ENCODE results near the gene TCFL5.

Gene TCFL5

GRCh38 chr20:62895539-62895938 lies 33.9 kb upstream of the TCFL5 start:
- Histone ChIP-seq H3K4me3 (ENCODE audit: insufficient read depth, low read depth, low read length, poor library complexity, severe bottlenecking) (no peak overlapping the region), H3K27ac (ENCODE audit: insufficient read depth, low read length, poor library complexity, severe bottlenecking) (no peak overlapping the region), H3K36me3 (ENCODE audit: control insufficient read depth, insufficient read depth, low read length) (peaks cover 54% of the 10 kb centered on the region), H3K9me3 (ENCODE audit: control insufficient read depth, low read length) (no peaks in the 10 kb centered on the region), H3K4me1 (ENCODE audit: control insufficient read depth, insufficient read depth, low read length, poor library complexity, severe bottlenecking) (peaks cover 22% of the 10 kb centered on the region), H3K27me3 (replicated peaks; ENCODE audit: control insufficient read depth, insufficient read depth, low read length, poor library complexity, severe bottlenecking) (no peaks in the 10 kb centered on the region)
- no peak for DNase-seq

- peaks cover 67% of the 10 kb centered on the region for H3K36me3 ChIP-seq (ENCODE audit: control insufficient read depth, insufficient read depth, low read length)
- peaks cover 11% of the 10 kb centered on the region for H3K4me1 ChIP-seq (ENCODE audit: control insufficient read depth, insufficient read depth, low read length, poor library complexity, severe bottlenecking)
- no peak overlapping the region for H3K4me3 ChIP-seq (ENCODE audit: insufficient read depth, low read depth, low read length, poor library complexity, severe bottlenecking)
- no peaks in the 10 kb centered on the region for H3K27me3 ChIP-seq (replicated peaks; ENCODE audit: control insufficient read depth, insufficient read depth, low read length, poor library complexity, severe bottlenecking)
- H3K9me3 ChIP-seq (ENCODE audit: control insufficient read depth, low read length): no peaks in the 10 kb centered on the region
- no peak for DNase-seq
- H3K27ac ChIP-seq (ENCODE audit: insufficient read depth, low read length, poor library complexity, severe bottlenecking): no peak overlapping the region
These were observed 32.6 kb upstream of the TCFL5 start for GRCh38 chr20:62894261-62894660.

GRCh38 chr20:62893700-62894099 lies 32.1 kb upstream of the TCFL5 start:
- Histone ChIP-seq H3K4me3 (ENCODE audit: insufficient read depth, low read depth, low read length, poor library complexity, severe bottlenecking) (no peak overlapping the region), H3K27me3 (replicated peaks; ENCODE audit: control insufficient read depth, insufficient read depth, low read length, poor library complexity, severe bottlenecking) (no peaks in the 10 kb centered on the region), H3K36me3 (ENCODE audit: control insufficient read depth, insufficient read depth, low read length) (peaks cover 73% of the 10 kb centered on the region), H3K4me1 (ENCODE audit: control insufficient read depth, insufficient read depth, low read length, poor library complexity, severe bottlenecking) (peaks cover 7% of the 10 kb centered on the region), H3K9me3 (ENCODE audit: control insufficient read depth, low read length) (no peaks in the 10 kb centered on the region), H3K27ac (ENCODE audit: insufficient read depth, low read length, poor library complexity, severe bottlenecking) (no peak overlapping the region)
- DNase-seq: no peak

GRCh38 chr20:62892348-62893304 lies 31.0 kb upstream of the TCFL5 start:
- no peak for DNase-seq
- H3K9me3 ChIP-seq (ENCODE audit: control insufficient read depth, low read length): no peaks in the 10 kb centered on the region
- H3K27ac ChIP-seq (ENCODE audit: insufficient read depth, low read length, poor library complexity, severe bottlenecking): no peak overlapping the region
- no peaks in the 10 kb centered on the region for H3K27me3 ChIP-seq (replicated peaks; ENCODE audit: control insufficient read depth, insufficient read depth, low read length, poor library complexity, severe bottlenecking)
- H3K36me3 ChIP-seq (ENCODE audit: control insufficient read depth, insufficient read depth, low read length): peaks cover 83% of the 10 kb centered on the region
- no peak overlapping the region for H3K4me3 ChIP-seq (ENCODE audit: insufficient read depth, low read depth, low read length, poor library complexity, severe bottlenecking)
- H3K4me1 ChIP-seq (ENCODE audit: control insufficient read depth, insufficient read depth, low read length, poor library complexity, severe bottlenecking): peaks cover 7% of the 10 kb centered on the region

- Histone ChIP-seq H3K27ac (ENCODE audit: insufficient read depth, low read length, poor library complexity, severe bottlenecking) (peak overlapping the region; percentile 27), H3K9me3 (ENCODE audit: control insufficient read depth, low read length) (no peaks in the 10 kb centered on the region), H3K36me3 (ENCODE audit: control insufficient read depth, insufficient read depth, low read length) (peaks cover 97% of the 10 kb centered on the region), H3K4me1 (ENCODE audit: control insufficient read depth, insufficient read depth, low read length, poor library complexity, severe bottlenecking) (peaks cover 7% of the 10 kb centered on the region), H3K27me3 (replicated peaks; ENCODE audit: control insufficient read depth, insufficient read depth, low read length, poor library complexity, severe bottlenecking) (no peaks in the 10 kb centered on the region), H3K4me3 (ENCODE audit: insufficient read depth, low read depth, low read length, poor library complexity, severe bottlenecking) (no peak overlapping the region)
- no peak for DNase-seq
These were observed 29.5 kb upstream of the TCFL5 start for GRCh38 chr20:62891111-62891510.

GRCh38 chr20:62890444-62890843 lies 28.8 kb upstream of the TCFL5 start:
- no peak for DNase-seq
- peaks cover 7% of the 10 kb centered on the region for H3K4me1 ChIP-seq (ENCODE audit: control insufficient read depth, insufficient read depth, low read length, poor library complexity, severe bottlenecking)
- peaks cover 96% of the 10 kb centered on the region for H3K36me3 ChIP-seq (ENCODE audit: control insufficient read depth, insufficient read depth, low read length)
- H3K27me3 ChIP-seq (replicated peaks; ENCODE audit: control insufficient read depth, insufficient read depth, low read length, poor library complexity, severe bottlenecking): no peaks in the 10 kb centered on the region
- H3K4me3 ChIP-seq (ENCODE audit: insufficient read depth, low read depth, low read length, poor library complexity, severe bottlenecking): no peak overlapping the region
- H3K9me3 ChIP-seq (ENCODE audit: control insufficient read depth, low read length): no peaks in the 10 kb centered on the region
- no peak overlapping the region for H3K27ac ChIP-seq (ENCODE audit: insufficient read depth, low read length, poor library complexity, severe bottlenecking)

GRCh38 chr20:62889871-62890270 lies 28.2 kb upstream of the TCFL5 start:
- no peaks in the 10 kb centered on the region for H3K9me3 ChIP-seq (ENCODE audit: control insufficient read depth, low read length)
- peaks cover 7% of the 10 kb centered on the region for H3K4me1 ChIP-seq (ENCODE audit: control insufficient read depth, insufficient read depth, low read length, poor library complexity, severe bottlenecking)
- no peak overlapping the region for H3K4me3 ChIP-seq (ENCODE audit: insufficient read depth, low read depth, low read length, poor library complexity, severe bottlenecking)
- no peaks in the 10 kb centered on the region for H3K27me3 ChIP-seq (replicated peaks; ENCODE audit: control insufficient read depth, insufficient read depth, low read length, poor library complexity, severe bottlenecking)
- no peak for DNase-seq
- no peak overlapping the region for H3K27ac ChIP-seq (ENCODE audit: insufficient read depth, low read length, poor library complexity, severe bottlenecking)
- H3K36me3 ChIP-seq (ENCODE audit: control insufficient read depth, insufficient read depth, low read length): peaks cover 91% of the 10 kb centered on the region

- no peak for DNase-seq
- Histone ChIP-seq H3K27me3 (replicated peaks; ENCODE audit: control insufficient read depth, insufficient read depth, low read length, poor library complexity, severe bottlenecking) (no peaks in the 10 kb centered on the region), H3K27ac (ENCODE audit: insufficient read depth, low read length, poor library complexity, severe bottlenecking) (no peak overlapping the region), H3K36me3 (ENCODE audit: control insufficient read depth, insufficient read depth, low read length) (peaks cover 86% of the 10 kb centered on the region), H3K4me3 (ENCODE audit: insufficient read depth, low read depth, low read length, poor library complexity, severe bottlenecking) (no peak overlapping the region), H3K4me1 (ENCODE audit: control insufficient read depth, insufficient read depth, low read length, poor library complexity, severe bottlenecking) (peaks cover 7% of the 10 kb centered on the region), H3K9me3 (ENCODE audit: control insufficient read depth, low read length) (no peaks in the 10 kb centered on the region)
These were observed 27.8 kb upstream of the TCFL5 start for GRCh38 chr20:62889411-62889810.

GRCh38 chr20:62888910-62889309 lies 27.3 kb upstream of the TCFL5 start:
- no peaks in the 10 kb centered on the region for H3K27me3 ChIP-seq (replicated peaks; ENCODE audit: control insufficient read depth, insufficient read depth, low read length, poor library complexity, severe bottlenecking)

GRCh38 chr20:62888406-62888805 lies 26.8 kb upstream of the TCFL5 start:
- Histone ChIP-seq H3K9me3 (ENCODE audit: control insufficient read depth, low read length) (no peaks in the 10 kb centered on the region), H3K27me3 (replicated peaks; ENCODE audit: control insufficient read depth, insufficient read depth, low read length, poor library complexity, severe bottlenecking) (no peaks in the 10 kb centered on the region), H3K27ac (ENCODE audit: insufficient read depth, low read length, poor library complexity, severe bottlenecking) (no peak overlapping the region), H3K4me1 (ENCODE audit: control insufficient read depth, insufficient read depth, low read length, poor library complexity, severe bottlenecking) (peaks cover 7% of the 10 kb centered on the region), H3K4me3 (ENCODE audit: insufficient read depth, low read depth, low read length, poor library complexity, severe bottlenecking) (no peak overlapping the region), H3K36me3 (ENCODE audit: control insufficient read depth, insufficient read depth, low read length) (peaks cover 76% of the 10 kb centered on the region)
- DNase-seq: no peak

More at GRCh38 chr20:62888910-62889309, 27.3 kb upstream of the TCFL5 start:
- Histone ChIP-seq H3K4me1 (ENCODE audit: control insufficient read depth, insufficient read depth, low read length, poor library complexity, severe bottlenecking) (peaks cover 7% of the 10 kb centered on the region), H3K36me3 (ENCODE audit: control insufficient read depth, insufficient read depth, low read length) (peaks cover 81% of the 10 kb centered on the region), H3K9me3 (ENCODE audit: control insufficient read depth, low read length) (no peaks in the 10 kb centered on the region), H3K4me3 (ENCODE audit: insufficient read depth, low read depth, low read length, poor library complexity, severe bottlenecking) (no peak overlapping the region), H3K27ac (ENCODE audit: insufficient read depth, low read length, poor library complexity, severe bottlenecking) (no peak overlapping the region)
- no peak for DNase-seq

Data from effector memory CD4-positive, alpha-beta T cell (primary cell).